GM21576 (cell line): ENCODE measurements around the gene FAHD2A.
"Not testable (repeated sequence)": the region's sequence is repeated elsewhere in the genome, so short reads cannot be mapped to it uniquely, and the experiment has no call there.

ENCODE experiments used
- ATAC-seq: cut with Tn5 transposase; IDR thresholded peaks from one replicate; pipeline ENCODE4 v1.9.1; 2021; ENCODE audit warnings: mild to moderate bottlenecking, moderate library complexity; ENCODE audit not compliant: unreplicated experiment

The FAHD2A gene

GRCh38 chr2:95433373-95433772 lies 30.9 kb downstream of the FAHD2A start:
- ATAC-seq, result not testable (repeated sequence)

- ATAC-seq, result not testable (repeated sequence)
Observed at GRCh38 chr2:95433973-95434372, 31.5 kb downstream of the FAHD2A start.

DNA sequence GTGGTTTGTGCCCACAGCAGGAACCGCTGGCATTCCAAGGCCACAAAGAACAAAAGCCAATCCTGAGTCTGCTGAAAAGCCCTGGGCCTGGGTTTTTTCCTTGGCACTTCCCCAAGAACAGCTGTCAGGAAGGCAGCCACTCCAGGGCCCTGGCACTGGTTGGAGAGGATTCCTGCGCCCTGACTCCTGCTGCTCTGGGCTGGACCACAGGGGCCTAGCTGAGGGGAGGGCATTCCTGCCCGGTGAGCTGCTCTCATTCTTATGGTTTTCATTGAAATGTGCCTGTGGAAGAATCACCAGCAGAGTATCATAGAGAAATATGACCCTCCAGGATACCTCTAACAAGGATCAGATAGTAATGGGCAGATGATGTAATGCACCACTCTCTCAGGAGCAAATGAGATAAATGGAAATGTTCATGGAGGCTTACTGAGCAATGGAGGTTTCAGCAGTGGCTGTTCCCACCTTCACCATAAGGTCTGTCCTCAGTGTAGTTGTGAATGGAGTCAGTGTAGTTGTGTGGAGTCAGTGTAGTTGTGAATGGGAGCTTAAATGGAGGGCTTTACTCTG lies 32.1 kb downstream of the FAHD2A start:
- ATAC-seq, result not testable (repeated sequence)

- ATAC-seq, result not testable (repeated sequence)
Observed at GRCh38 chr2:95435162-95435871, 32.8 kb downstream of the FAHD2A start.

DNA sequence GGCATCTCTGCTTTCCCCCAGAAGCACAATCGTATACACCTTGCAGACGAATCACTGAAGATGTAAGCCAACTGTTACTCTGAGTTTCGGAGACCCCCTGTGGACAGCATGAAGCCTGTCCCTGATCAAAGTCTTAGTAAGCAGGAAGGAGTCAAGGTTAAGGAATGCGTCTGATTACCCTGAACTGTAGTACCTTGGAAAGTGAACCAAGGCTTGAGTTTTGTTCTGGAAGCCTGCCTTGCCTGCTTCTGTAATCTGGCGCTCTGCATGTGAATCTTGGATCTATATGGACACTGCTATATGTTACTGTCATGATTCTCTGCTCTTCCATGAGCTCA lies 33.3 kb downstream of the FAHD2A start:
- not testable (repeated sequence) for ATAC-seq

DNA sequence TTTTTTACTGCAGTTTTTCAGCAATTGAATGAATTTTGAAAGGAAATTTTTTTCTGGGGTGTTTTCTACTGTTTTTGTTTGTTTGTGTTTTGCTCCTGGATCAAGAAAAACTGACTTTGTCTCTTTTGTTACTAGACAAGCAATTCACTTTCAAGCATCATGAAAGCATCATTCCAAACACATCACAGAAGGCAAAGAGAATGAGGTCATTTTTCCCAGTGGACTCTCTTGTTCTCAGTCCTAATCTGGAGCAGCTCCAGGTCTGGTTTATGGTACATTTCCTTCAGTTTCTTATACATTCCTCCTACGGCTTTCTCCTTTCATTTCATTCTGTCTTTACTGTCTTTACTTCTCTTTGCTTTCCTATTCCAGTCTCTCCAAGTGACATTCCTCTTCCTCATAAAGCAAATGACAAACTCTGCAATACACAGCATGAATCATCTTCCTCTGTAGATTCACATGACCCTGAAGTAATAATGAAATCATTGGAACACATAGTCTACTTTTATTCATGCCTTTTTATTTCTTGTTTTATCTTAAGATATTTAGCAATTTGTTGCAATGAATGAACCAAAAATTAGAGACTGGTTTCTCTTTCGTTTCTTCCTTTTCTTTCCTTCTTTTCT lies 40.1 kb downstream of the FAHD2A start:
- ATAC-seq, result not testable (repeated sequence)

DNA sequence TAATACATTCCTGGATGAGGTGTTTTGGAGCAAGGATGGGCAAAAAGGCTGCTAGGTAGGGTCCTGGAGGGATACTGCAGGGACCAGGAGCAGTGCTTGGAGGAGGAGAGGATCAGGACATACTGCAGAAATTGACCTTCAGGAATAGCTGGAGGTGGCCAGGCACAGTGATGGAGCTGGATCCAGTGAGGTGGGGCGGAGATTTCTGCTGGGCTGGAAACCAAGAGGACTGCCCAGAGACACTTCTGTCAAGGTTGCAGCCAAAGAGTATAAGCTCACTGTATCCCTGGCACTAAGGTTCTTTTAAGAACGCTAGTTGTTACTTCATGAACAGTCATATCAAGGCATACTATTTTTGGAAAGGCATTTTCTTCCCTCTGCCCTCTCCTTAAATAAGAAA lies 42.8 kb downstream of the FAHD2A start:
- not testable (repeated sequence) for ATAC-seq

DNA sequence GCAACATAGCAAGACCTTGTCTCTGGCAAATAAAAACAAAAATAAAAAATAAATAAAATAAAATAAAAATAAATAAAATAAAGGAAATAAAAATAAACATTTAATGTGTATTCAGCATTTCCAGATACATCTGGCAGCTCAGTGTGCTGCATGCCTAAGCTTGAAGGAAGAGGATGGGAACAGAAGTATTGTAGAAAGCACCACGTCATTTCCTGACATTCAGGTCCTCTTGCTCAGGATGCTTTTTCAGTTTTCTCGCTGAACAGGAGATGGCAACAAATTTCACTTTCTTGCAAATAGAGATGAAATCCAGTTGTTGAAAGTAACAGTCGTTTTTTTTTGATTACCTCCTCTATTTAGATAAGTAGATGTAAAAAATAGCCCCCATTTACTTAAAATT lies 60.8 kb downstream of the FAHD2A start:
- ATAC-seq, result not testable (repeated sequence)
